Trophoblast cell (in vitro differentiated cells and primary cell): ENCODE results near the gene GOLT1A.
A peak's percentile ranks its signal among the peaks of the same experiment; 100 is the strongest.

Experiments used
- DNase-seq, 2 donors: peaks; one replicate each; pipeline ENCODE4 v3.0.0-alpha.2; 2016
- H2AFZ ChIP-seq: 2 replicates; pipeline ENCODE4 v1.6.1; 2013; ENCODE audit warnings: low read length, moderate library complexity, mild to moderate bottlenecking; ENCODE audit not compliant: insufficient read depth, poor library complexity
- H2AK5ac ChIP-seq: 2 replicates; pipeline ENCODE4 v1.6.1; 2013; ENCODE audit warnings: mild to moderate bottlenecking, low read length
- H2BK120ac ChIP-seq: 2 replicates; pipeline ENCODE4 v1.6.1; 2013; ENCODE audit warnings: low read length, mild to moderate bottlenecking, moderate library complexity; ENCODE audit not compliant: insufficient read depth, poor library complexity
- H2BK12ac ChIP-seq: 2 replicates; pipeline ENCODE4 v1.6.1; 2013; ENCODE audit warnings: mild to moderate bottlenecking, low read length, moderate library complexity
- H2BK5ac ChIP-seq: 2 replicates; pipeline ENCODE4 v1.6.1; 2013; ENCODE audit warnings: low read length, low read depth, moderate library complexity, mild to moderate bottlenecking; ENCODE audit not compliant: poor library complexity
- H3K14ac ChIP-seq: 2 replicates; pipeline ENCODE4 v1.6.1; 2013; ENCODE audit warnings: mild to moderate bottlenecking, low read length
- H3K18ac ChIP-seq: 2 replicates; pipeline ENCODE4 v1.6.1; 2013; ENCODE audit warnings: mild to moderate bottlenecking, low read length
- H3K23ac ChIP-seq: 2 replicates; pipeline ENCODE4 v1.6.1; 2013; ENCODE audit warnings: low read length
- H3K27ac ChIP-seq: 2 replicates; pipeline ENCODE4 v1.5.1; 2013; ENCODE audit warnings: low read depth, mild to moderate bottlenecking, inconsistent platforms, low read length, moderate library complexity
- H3K27me3 ChIP-seq: 2 replicates; pipeline ENCODE4 v1.6.1; 2013; ENCODE audit warnings: inconsistent platforms, mild to moderate bottlenecking, low read length, moderate library complexity; ENCODE audit not compliant: insufficient read depth
- H3K36me3 ChIP-seq, 2 experiments: 1 replicate in 1 of 2; 2 replicates in 1 of 2; pipeline ENCODE4 v1.6.1; 2013; ENCODE audit warnings: low read length in 2 of 2, mild to moderate bottlenecking in 2 of 2, moderate library complexity in 1 of 2; ENCODE audit not compliant: insufficient read depth in 2 of 2, control insufficient read depth in 1 of 2
- H3K4ac ChIP-seq: 2 replicates; pipeline ENCODE4 v1.6.1; 2013; ENCODE audit warnings: low read depth, mild to moderate bottlenecking, low read length, moderate library complexity
- H3K4me1 ChIP-seq, 2 experiments: 1 replicate in 1 of 2; 2 replicates in 1 of 2; pipeline ENCODE4 v1.6.1; 2013; ENCODE audit warnings: low read length in 2 of 2, mild to moderate bottlenecking in 2 of 2, moderate library complexity in 1 of 2; ENCODE audit not compliant: insufficient read depth in 2 of 2, control insufficient read depth in 1 of 2
- H3K4me2 ChIP-seq: 2 replicates; pipeline ENCODE4 v1.6.1; 2013; ENCODE audit warnings: inconsistent platforms, mild to moderate bottlenecking, low read length, moderate library complexity
- H3K4me3 ChIP-seq: 2 replicates; pipeline ENCODE4 v1.5.1; 2013; ENCODE audit warnings: mild to moderate bottlenecking, low read depth, low read length, inconsistent platforms
- H3K79me1 ChIP-seq: one replicate; pipeline ENCODE4 v1.6.1; 2013; ENCODE audit warnings: low read length
- H3K79me2 ChIP-seq: 2 replicates; pipeline ENCODE4 v1.6.1; 2013; ENCODE audit warnings: low read length, mild to moderate bottlenecking; ENCODE audit not compliant: control insufficient read depth, insufficient read depth, poor library complexity
- H3K9ac ChIP-seq: 2 replicates; pipeline ENCODE4 v1.6.1; 2013; ENCODE audit warnings: mild to moderate bottlenecking, low read length
- H3K9me3 ChIP-seq: 2 replicates; pipeline ENCODE4 v1.6.1; 2013; ENCODE audit warnings: low read depth, mild to moderate bottlenecking, control low read depth, inconsistent platforms, low read length; ENCODE audit not compliant: insufficient read depth
- H4K12ac ChIP-seq: 2 replicates; pipeline ENCODE4 v1.6.1; 2013; ENCODE audit warnings: low read depth, mild to moderate bottlenecking, low read length, moderate library complexity
- H4K8ac ChIP-seq: 2 replicates; pipeline ENCODE4 v1.6.1; 2013; ENCODE audit warnings: low read depth, mild to moderate bottlenecking, low read length, moderate library complexity
- H4K91ac ChIP-seq: one replicate; pipeline ENCODE4 v1.6.1; 2013; ENCODE audit warnings: low read depth, mild to moderate bottlenecking, low read length, moderate library complexity
- WGBS: extraction: QIAGEN DNeasy Blood & Tissue Kit; methylation state at CpG from one replicate; pipeline ENCODE4 v1.1.7; 2013; ENCODE audit warnings: missing lambda C conversion rate; ENCODE audit not compliant: insufficient read length, insufficient coverage; ENCODE audit errors: extremely low coverage; 5-methylcytosine and 5-hydroxymethylcytosine counted together

Gene GOLT1A

GRCh38 chr1:204151552-204152309 lies 62.1 kb downstream of the GOLT1A start, which contains the start of gene ETNK2:
TSS of gene ETNK2 (minus strand) at chr1:204152044. CDS start at chr1:204151852, 192 bp downstream.
- H3K4me3 ChIP-seq: peak within 1 kb of the TSS; percentile 80
- H3K9ac ChIP-seq: peak within 1 kb of the TSS; percentile 67
- peak within 1 kb of the TSS; percentile 80 for H4K8ac ChIP-seq
- no peak within 1 kb of the TSS for H3K4ac ChIP-seq
- peak within 1 kb of the TSS; percentile 91 for H2AFZ ChIP-seq
- H3K27me3 ChIP-seq: no peaks in the 10 kb centered on the region
- H2BK12ac ChIP-seq: no peak within 1 kb of the TSS
- no peak within 1 kb of the TSS for H2AK5ac ChIP-seq
- H3K27ac ChIP-seq: no peak within 1 kb of the TSS
- H4K91ac ChIP-seq: peak within 1 kb of the TSS; percentile 67
- no CpG with 5 or more reads among the region's 94 CpGs for WGBS
- peak within 1 kb of the TSS; percentile 39 for H4K12ac ChIP-seq
- peaks cover 4 to 8% of the 10 kb centered on the region in 2 experiments for H3K4me1 ChIP-seq
- peaks cover 8% of the 10 kb centered on the region for H3K79me1 ChIP-seq
- H3K4me2 ChIP-seq: peak within 1 kb of the TSS; percentile 93
- H3K79me2 ChIP-seq: peaks cover 3% of the 10 kb centered on the region
- H2BK5ac ChIP-seq: no peak within 1 kb of the TSS
- H3K36me3 ChIP-seq: no peaks in the 10 kb centered on the region
- no peak within 1 kb of the TSS for H3K23ac ChIP-seq
- peak within 1 kb of the TSS; percentile 41 for H3K14ac ChIP-seq
- DNase-seq: peak; percentile 40 to 54
- peak within 1 kb of the TSS; percentile 54 for H3K18ac ChIP-seq
- H2BK120ac ChIP-seq: no peak within 1 kb of the TSS
- peaks cover 5% of the 10 kb centered on the region for H3K9me3 ChIP-seq

GRCh38 chr1:204150702-204151551 lies 62.9 kb downstream of the GOLT1A start:
- Histone ChIP-seq H3K14ac (no peak overlapping the region), H3K4me1 (peaks cover 4 to 8% of the 10 kb centered on the region in 2 experiments), H3K18ac (no peak overlapping the region), H3K23ac (no peak overlapping the region), H2AK5ac (no peak overlapping the region), H3K4me3 (peak overlapping the region; percentile 80), H3K27me3 (no peaks in the 10 kb centered on the region), H3K79me1 (peaks cover 8% of the 10 kb centered on the region), H3K4me2 (peak overlapping the region; percentile 93), H3K9ac (peak overlapping the region; percentile 12), H2BK5ac (no peak overlapping the region), H3K27ac (no peak overlapping the region), H2BK120ac (no peak overlapping the region), H4K12ac (no peak overlapping the region), H3K79me2 (peaks cover 3% of the 10 kb centered on the region), H4K91ac (peak overlapping the region; percentile 67), H4K8ac (peak overlapping the region; percentile 20), H3K4ac (no peak overlapping the region), H2BK12ac (no peak overlapping the region), H2AFZ (peak overlapping the region; percentile 91), H3K9me3 (peaks cover 5% of the 10 kb centered on the region), H3K36me3 (no peaks in the 10 kb centered on the region)
- DNase-seq: peak in 1 of 2 donors; percentile 28
- no CpG with 5 or more reads among the region's 33 CpGs for WGBS

GRCh38 chr1:204149635-204150565 lies 63.9 kb downstream of the GOLT1A start:
- Histone ChIP-seq H3K14ac (no peak overlapping the region), H2BK120ac (no peak overlapping the region), H3K4ac (no peak overlapping the region), H3K79me1 (peaks cover 8% of the 10 kb centered on the region), H3K27me3 (no peaks in the 10 kb centered on the region), H3K23ac (no peak overlapping the region), H3K4me1 (peaks cover 4 to 8% of the 10 kb centered on the region in 2 experiments), H3K9me3 (peaks cover 5% of the 10 kb centered on the region), H3K9ac (no peak overlapping the region), H4K91ac (no peak overlapping the region), H3K18ac (no peak overlapping the region), H2BK12ac (no peak overlapping the region), H3K79me2 (peaks cover 3% of the 10 kb centered on the region), H3K4me2 (no peak overlapping the region), H3K4me3 (no peak overlapping the region), H2AK5ac (no peak overlapping the region), H3K36me3 (no peaks in the 10 kb centered on the region), H2BK5ac (no peak overlapping the region), H2AFZ (no peak overlapping the region), H4K12ac (no peak overlapping the region), H4K8ac (no peak overlapping the region), H3K27ac (no peak overlapping the region)
- no CpG with 5 or more reads among the region's 16 CpGs for WGBS
- DNase-seq: no peak

- H3K4me1 ChIP-seq: peaks cover 4 to 8% of the 10 kb centered on the region in 2 experiments
- no peak overlapping the region for H3K14ac ChIP-seq
- no peak overlapping the region for H2BK120ac ChIP-seq
- H2BK12ac ChIP-seq: no peak overlapping the region
- H3K36me3 ChIP-seq: no peaks in the 10 kb centered on the region
- H3K27ac ChIP-seq: no peak overlapping the region
- H3K23ac ChIP-seq: no peak overlapping the region
- H4K12ac ChIP-seq: no peak overlapping the region
- H3K4ac ChIP-seq: no peak overlapping the region
- H3K27me3 ChIP-seq: no peaks in the 10 kb centered on the region
- H4K91ac ChIP-seq: no peak overlapping the region
- peaks cover 8% of the 10 kb centered on the region for H3K79me1 ChIP-seq
- H3K4me2 ChIP-seq: no peak overlapping the region
- no peak overlapping the region for H3K9ac ChIP-seq
- peaks cover 3% of the 10 kb centered on the region for H3K79me2 ChIP-seq
- H2AFZ ChIP-seq: no peak overlapping the region
- peaks cover 5% of the 10 kb centered on the region for H3K9me3 ChIP-seq
- H4K8ac ChIP-seq: no peak overlapping the region
- no peak overlapping the region for H3K18ac ChIP-seq
- WGBS: no CpG with 5 or more reads among the region's 2 CpGs
- H3K4me3 ChIP-seq: no peak overlapping the region
- no peak overlapping the region for H2AK5ac ChIP-seq
- no peak overlapping the region for H2BK5ac ChIP-seq
- DNase-seq: no peak
Observed at GRCh38 chr1:204149107-204149506, 64.7 kb downstream of the GOLT1A start.
